ENCODE results near the gene RNLS.

DNA sequence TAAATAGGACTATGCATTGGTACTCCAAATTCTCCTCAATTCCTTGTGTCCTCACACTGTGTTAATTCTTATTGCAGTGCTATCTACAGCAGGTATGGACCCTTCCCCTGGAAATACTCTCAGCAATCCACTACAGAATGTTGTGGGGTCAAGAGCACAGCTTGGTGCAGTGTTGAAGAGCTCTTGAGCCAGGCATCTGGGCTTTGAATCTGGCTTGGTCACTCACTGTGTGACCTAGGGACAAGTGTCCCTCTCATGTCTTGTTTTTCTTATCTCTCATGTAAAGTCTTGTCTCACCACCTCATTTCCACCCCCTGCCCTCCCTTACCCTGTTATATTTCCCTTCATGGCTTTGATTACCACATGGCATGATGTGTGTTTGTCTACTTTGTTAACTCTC, 159.4 kb downstream of the RNLS start:
- TF ChIP-seq, protein P1, sequence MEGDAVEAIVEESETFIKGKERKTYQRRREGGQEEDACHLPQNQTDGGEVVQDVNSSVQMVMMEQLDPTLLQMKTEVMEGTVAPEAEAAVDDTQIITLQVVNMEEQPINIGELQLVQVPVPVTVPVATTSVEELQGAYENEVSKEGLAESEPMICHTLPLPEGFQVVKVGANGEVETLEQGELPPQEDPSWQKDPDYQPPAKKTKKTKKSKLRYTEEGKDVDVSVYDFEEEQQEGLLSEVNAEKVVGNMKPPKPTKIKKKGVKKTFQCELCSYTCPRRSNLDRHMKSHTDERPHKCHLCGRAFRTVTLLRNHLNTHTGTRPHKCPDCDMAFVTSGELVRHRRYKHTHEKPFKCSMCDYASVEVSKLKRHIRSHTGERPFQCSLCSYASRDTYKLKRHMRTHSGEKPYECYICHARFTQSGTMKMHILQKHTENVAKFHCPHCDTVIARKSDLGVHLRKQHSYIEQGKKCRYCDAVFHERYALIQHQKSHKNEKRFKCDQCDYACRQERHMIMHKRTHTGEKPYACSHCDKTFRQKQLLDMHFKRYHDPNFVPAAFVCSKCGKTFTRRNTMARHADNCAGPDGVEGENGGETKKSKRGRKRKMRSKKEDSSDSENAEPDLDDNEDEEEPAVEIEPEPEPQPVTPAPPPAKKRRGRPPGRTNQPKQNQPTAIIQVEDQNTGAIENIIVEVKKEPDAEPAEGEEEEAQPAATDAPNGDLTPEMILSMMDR (IDR thresholded peaks at IDR 0.05), result no peak
- TF ChIP-seq POLR2A (IDR thresholded peaks at IDR 0.05), result no peak

Data from thyroid gland (tissue), 4 donors.